Dermis blood vessel endothelial cell (primary cell): ENCODE data around the gene ABHD4. TPM values are rescaled to one million over a fixed set of nuclear protein-coding genes. Genes with fewer than 3 reads are reported as not detected.

Source experiments
- total RNA-seq: library from RNA; depleted of rRNA; stranded (reverse); fragments of >200 nt; gene quantifications from 2 replicates; pipeline ENCODE4 v1.2.3, GENCODE V29; 2014

ABHD4 gene
- total RNA-seq, 1 donor from 2014 or later: 14.3 TPM

Other genes starting within 250 kb of the ABHD4 start
- gene DAD1, start 9.1 kb upstream of the ABHD4 start, total RNA-seq: 270 and 389 TPM in 2 replicates
- not detected in 2 replicates for gene OR6J1, start 46.1 kb downstream of the ABHD4 start, total RNA-seq
- 48.8 and 70.6 TPM in 2 replicates for gene OXA1L, start 168.4 kb downstream of the ABHD4 start, total RNA-seq
- 4.8 and 8.3 TPM in 2 replicates for gene SLC7A7, start 217.1 kb downstream of the ABHD4 start, total RNA-seq
- 30.1 and 38.1 TPM in 2 replicates for gene MRPL52, start 231.6 kb downstream of the ABHD4 start, total RNA-seq
- 73.3 and 138 TPM in 2 replicates for gene MMP14, start 238.3 kb downstream of the ABHD4 start, total RNA-seq